Ovary (tissue), 3 donors: Measurements from ENCODE around the gene IFT80.

Source experiments
- CTCF ChIP-seq, 3 donors: fragments of 450-650 bp in 2 of 3; fragments of 200-600 bp in 1 of 3; IDR thresholded peaks; one replicate each; pipeline versions ENCODE4 v1.5.1 to v1.8.0; 2016 to 2022; ENCODE audit warnings: antibody characterized with exemption in 3 of 3, mild to moderate bottlenecking in 1 of 3
- EP300 ChIP-seq: sonication (generic); formaldehyde crosslinking; IDR thresholded peaks from one replicate; pipeline ENCODE4 v1.6.1; 2017; ENCODE audit warnings: antibody characterized with exemption
- donor health status: DM: no; HTN: no; CAD: no.

- TF ChIP-seq CTCF (IDR thresholded peaks at IDR 0.05) (no peak), EP300 (no peak)
Measured at GRCh38 chr3:160331127-160331937, 67.7 kb downstream of the IFT80 start.
